ENCODE results near the gene INPP4B. TPM values are rescaled to one million over a fixed set of nuclear protein-coding genes. Genes with fewer than 3 reads are reported as not detected.

The INPP4B gene
- total RNA-seq, 1 experiment from 2014 or later: 17.6 TPM

GRCh38 chr4:142231787-142232186, 614.3 kb downstream of the INPP4B start:
- H3K27me3 Mint-ChIP-seq (ENCODE audit: insufficient read depth, unreplicated experiment): no peaks in the 10 kb centered on the region
- no peak overlapping the region for H3K4me3 Mint-ChIP-seq (ENCODE audit: unreplicated experiment)
- no TSS peak for BruUV-seq (replicated peaks)
- no peak overlapping the region for H3K27ac Mint-ChIP-seq (ENCODE audit: low read depth, unreplicated experiment)
- TF ChIP-seq, protein P1, sequence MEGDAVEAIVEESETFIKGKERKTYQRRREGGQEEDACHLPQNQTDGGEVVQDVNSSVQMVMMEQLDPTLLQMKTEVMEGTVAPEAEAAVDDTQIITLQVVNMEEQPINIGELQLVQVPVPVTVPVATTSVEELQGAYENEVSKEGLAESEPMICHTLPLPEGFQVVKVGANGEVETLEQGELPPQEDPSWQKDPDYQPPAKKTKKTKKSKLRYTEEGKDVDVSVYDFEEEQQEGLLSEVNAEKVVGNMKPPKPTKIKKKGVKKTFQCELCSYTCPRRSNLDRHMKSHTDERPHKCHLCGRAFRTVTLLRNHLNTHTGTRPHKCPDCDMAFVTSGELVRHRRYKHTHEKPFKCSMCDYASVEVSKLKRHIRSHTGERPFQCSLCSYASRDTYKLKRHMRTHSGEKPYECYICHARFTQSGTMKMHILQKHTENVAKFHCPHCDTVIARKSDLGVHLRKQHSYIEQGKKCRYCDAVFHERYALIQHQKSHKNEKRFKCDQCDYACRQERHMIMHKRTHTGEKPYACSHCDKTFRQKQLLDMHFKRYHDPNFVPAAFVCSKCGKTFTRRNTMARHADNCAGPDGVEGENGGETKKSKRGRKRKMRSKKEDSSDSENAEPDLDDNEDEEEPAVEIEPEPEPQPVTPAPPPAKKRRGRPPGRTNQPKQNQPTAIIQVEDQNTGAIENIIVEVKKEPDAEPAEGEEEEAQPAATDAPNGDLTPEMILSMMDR (IDR thresholded peaks at IDR 0.05; ENCODE audit: unreplicated experiment): no peak
- H3K9me3 Mint-ChIP-seq (ENCODE audit: unreplicated experiment): no peaks in the 10 kb centered on the region
- no peaks in the 10 kb centered on the region for H3K36me3 Mint-ChIP-seq (ENCODE audit: insufficient read depth, unreplicated experiment)
- ChIA-PET POLR2A (no interaction called here), CTCF (interaction anchor here (0.5 to 0.6 kb wide), 2 partner anchors 10 to 1622 kb away, joined by 3 read pairs; no protein-coding TSS in a partner anchor)
- no peak for DNase-seq (ENCODE audit: unreplicated experiment)
- no peaks in the 10 kb centered on the region for H3K4me1 Mint-ChIP-seq (ENCODE audit: insufficient read depth, unreplicated experiment)
- intact Hi-C loops (cut with micrococcal nuclease): no loop called here

GRCh38 chr4:142230991-142231390, 615.1 kb downstream of the INPP4B start:
- no peaks in the 10 kb centered on the region for H3K4me1 Mint-ChIP-seq (ENCODE audit: insufficient read depth, unreplicated experiment)
- TF ChIP-seq, protein P1 (IDR thresholded peaks at IDR 0.05; ENCODE audit: unreplicated experiment): no peak
- H3K9me3 Mint-ChIP-seq (ENCODE audit: unreplicated experiment): no peaks in the 10 kb centered on the region
- POLR2A ChIA-PET: no interaction called here
- CTCF ChIA-PET: no interaction called here
- no peaks in the 10 kb centered on the region for H3K36me3 Mint-ChIP-seq (ENCODE audit: insufficient read depth, unreplicated experiment)
- BruUV-seq (replicated peaks): no TSS peak
- DNase-seq (ENCODE audit: unreplicated experiment): no peak
- intact Hi-C loops (cut with micrococcal nuclease): no loop called here
- H3K4me3 Mint-ChIP-seq (ENCODE audit: unreplicated experiment): no peak overlapping the region
- H3K27me3 Mint-ChIP-seq (ENCODE audit: insufficient read depth, unreplicated experiment): no peaks in the 10 kb centered on the region
- H3K27ac Mint-ChIP-seq (ENCODE audit: low read depth, unreplicated experiment): no peak overlapping the region

- no peaks in the 10 kb centered on the region for H3K9me3 Mint-ChIP-seq (ENCODE audit: unreplicated experiment)
- H3K27me3 Mint-ChIP-seq (ENCODE audit: insufficient read depth, unreplicated experiment): no peaks in the 10 kb centered on the region
- DNase-seq (ENCODE audit: unreplicated experiment): no peak
- TF ChIP-seq, protein P1 (IDR thresholded peaks at IDR 0.05; ENCODE audit: unreplicated experiment): no peak
- no peak overlapping the region for H3K4me3 Mint-ChIP-seq (ENCODE audit: unreplicated experiment)
- no TSS peak for BruUV-seq (replicated peaks)
- H3K4me1 Mint-ChIP-seq (ENCODE audit: insufficient read depth, unreplicated experiment): no peaks in the 10 kb centered on the region
- POLR2A ChIA-PET: interaction anchor here (0.5 kb wide), 1 partner anchor 337 kb away, joined by 3 read pairs; no protein-coding TSS in a partner anchor
- no peak overlapping the region for H3K27ac Mint-ChIP-seq (ENCODE audit: low read depth, unreplicated experiment)
- intact Hi-C loops (cut with micrococcal nuclease): no loop called here
- CTCF ChIA-PET: interaction anchor here (0.7 kb wide), 2 partner anchors 445 to 673 kb away, joined by 3 read pairs; no protein-coding TSS in a partner anchor
- H3K36me3 Mint-ChIP-seq (ENCODE audit: insufficient read depth, unreplicated experiment): no peaks in the 10 kb centered on the region
Observed at GRCh38 chr4:142226014-142226413, 620.1 kb downstream of the INPP4B start.

GRCh38 chr4:142222127-142222526, 624.0 kb downstream of the INPP4B start:
- Mint-ChIP-seq H3K4me1 (ENCODE audit: insufficient read depth, unreplicated experiment) (no peaks in the 10 kb centered on the region), H3K36me3 (ENCODE audit: insufficient read depth, unreplicated experiment) (no peaks in the 10 kb centered on the region), H3K9me3 (ENCODE audit: unreplicated experiment) (no peaks in the 10 kb centered on the region), H3K27me3 (ENCODE audit: insufficient read depth, unreplicated experiment) (no peaks in the 10 kb centered on the region), H3K4me3 (ENCODE audit: unreplicated experiment) (no peak overlapping the region), H3K27ac (ENCODE audit: low read depth, unreplicated experiment) (no peak overlapping the region)
- ChIA-PET CTCF (interaction anchor here (0.7 to 1.6 kb wide), 2 partner anchors 10 to 14 kb away, joined by 3 read pairs; no protein-coding TSS in a partner anchor), POLR2A (no interaction called here)
- intact Hi-C loops (cut with micrococcal nuclease): no loop called here
- TF ChIP-seq, protein P1 (IDR thresholded peaks at IDR 0.05; ENCODE audit: unreplicated experiment): no peak
- no peak for DNase-seq (ENCODE audit: unreplicated experiment)
- BruUV-seq (replicated peaks): no TSS peak
